ENCODE data around the gene GCC2. TPM values are rescaled to one million over a fixed set of nuclear protein-coding genes. Genes with fewer than 3 reads are reported as not detected.

Gene GCC2
- total and polyA plus RNA-seq, 2 of the 13 experiments (the other 11 are each of a cell fraction or from before 2014, with no cell fraction given) = 17.6 to 22.5 TPM

DNA sequence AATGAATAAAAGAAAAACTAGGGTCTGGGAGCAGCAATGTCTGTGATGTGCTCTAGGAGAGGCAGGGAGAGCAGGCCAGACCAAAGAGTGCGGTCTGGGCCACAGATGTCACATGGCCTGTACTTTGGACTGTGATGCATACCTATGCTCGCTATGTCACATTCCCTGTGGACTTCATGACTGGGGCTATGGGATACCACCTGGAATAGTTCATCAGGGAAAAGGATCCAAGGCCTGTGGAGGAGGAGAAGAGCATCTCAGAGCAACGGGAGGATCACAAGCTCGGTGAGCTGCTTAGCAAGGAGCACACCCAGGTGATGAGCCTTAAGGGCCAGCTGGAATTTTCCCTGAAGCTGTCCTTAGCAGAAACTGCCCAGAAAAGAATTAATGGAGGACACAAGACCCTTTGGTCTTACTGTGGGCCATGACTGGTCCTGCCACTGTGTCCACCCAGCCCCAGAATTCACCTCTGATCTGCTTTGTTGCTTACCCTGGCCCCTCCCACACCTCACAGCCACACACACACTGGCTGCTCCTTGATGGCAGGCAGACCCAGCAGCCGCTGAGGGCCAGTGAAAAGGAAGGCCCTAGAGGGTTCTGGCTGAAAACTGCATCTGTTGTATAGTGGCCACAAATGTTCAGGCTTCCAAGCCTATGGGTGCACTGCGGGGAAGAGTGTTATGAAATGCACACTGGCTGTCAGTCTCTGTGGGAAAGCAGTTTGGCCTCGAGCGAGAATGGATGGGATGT, 25.3 kb upstream of the GCC2 start (continued):
- TF ChIP-seq ZNF644 (CRISPR knock-in tag; IDR thresholded peaks at IDR 0.05; ENCODE audit: low read depth) (peak; percentile 95), EEA1 (CRISPR knock-in tag; IDR thresholded peaks at IDR 0.05; ENCODE audit: borderline replicate concordance) (0 out of 2 replicates have a peak, but pooled peaks have one; percentile 23), ZNF782 (CRISPR knock-in tag; IDR thresholded peaks at IDR 0.05; ENCODE audit: borderline replicate concordance) (peak; percentile 29; the same call in 1 of the 2 replicates), NCOR1 (IDR thresholded peaks at IDR 0.05; ENCODE audit: borderline replicate concordance, low read length) (peak; percentile 92; the same call in 1 of the 2 replicates), WIZ (CRISPR knock-in tag; IDR thresholded peaks at IDR 0.05) (peak; percentile 81; the same call in 1 of the 2 replicates), ZMYM4 (CRISPR knock-in tag; IDR thresholded peaks at IDR 0.05) (peak; percentile 87), SOX5 (CRISPR knock-in tag; IDR thresholded peaks at IDR 0.05; ENCODE audit: borderline replicate concordance) (peak; percentile 54), SOX13 (IDR thresholded peaks at IDR 0.05) (no peak; the same call in 1 of the 2 replicates), SOX13 (CRISPR knock-in tag; conservative IDR thresholded peaks at IDR 0.05 in 1 of 2, IDR thresholded peaks at IDR 0.05 in 1 of 2) (peak in 1 of 2 experiments; percentile 62; a peak in 1 of 4 replicates), BCL6 (CRISPR knock-in tag; IDR thresholded peaks at IDR 0.05) (peak; percentile 28; the same call in 1 of the 2 replicates), ZNF558 (CRISPR knock-in tag; IDR thresholded peaks at IDR 0.05; ENCODE audit: borderline replicate concordance) (peak; percentile 75; the same call in 1 of the 2 replicates), ZBTB7B (CRISPR knock-in tag; IDR thresholded peaks at IDR 0.05) (no peak), ZSCAN29 (CRISPR knock-in tag; conservative IDR thresholded peaks at IDR 0.05) (0 out of 2 replicates have a peak, but pooled peaks have one; percentile 62), CREM (IDR thresholded peaks at IDR 0.05) (0 out of 2 replicates have a peak, but pooled peaks have one; percentile 32), CREM (CRISPR knock-in tag; IDR thresholded peaks at IDR 0.05) (no peak), POLR2AphosphoS5 (IDR thresholded peaks at IDR 0.05; ENCODE audit: low read depth, low read length) (peak; percentile 57), BHLHE40 (IDR thresholded peaks at IDR 0.05; ENCODE audit: low read length) (peak; percentile 67; the same call in 1 of the 2 replicates), SP1 (IDR thresholded peaks at IDR 0.05) (no peak), SP1 (CRISPR knock-in tag; IDR thresholded peaks at IDR 0.05) (no peak), SIX4 (CRISPR knock-in tag; IDR thresholded peaks at IDR 0.05) (no peak), ZBTB38 (CRISPR knock-in tag; IDR thresholded peaks at IDR 0.05) (peak; percentile 17; the same call in 1 of the 2 replicates), ELF3 (CRISPR knock-in tag; IDR thresholded peaks at IDR 0.05) (peak; percentile 47; the same call in 1 of the 2 replicates), POLR2A (IDR thresholded peaks at IDR 0.05; ENCODE audit: insufficient read depth in 1 of 2, low read depth in 2 of 2, low read length in 2 of 2) (peak in 1 of 2 experiments; percentile 17; a peak in 1 of 4 replicates), ZNF264 (CRISPR knock-in tag; IDR thresholded peaks at IDR 0.05) (0 out of 2 replicates have a peak, but pooled peaks have one; percentile 48)
- TF ChIP-seq, protein P1, sequence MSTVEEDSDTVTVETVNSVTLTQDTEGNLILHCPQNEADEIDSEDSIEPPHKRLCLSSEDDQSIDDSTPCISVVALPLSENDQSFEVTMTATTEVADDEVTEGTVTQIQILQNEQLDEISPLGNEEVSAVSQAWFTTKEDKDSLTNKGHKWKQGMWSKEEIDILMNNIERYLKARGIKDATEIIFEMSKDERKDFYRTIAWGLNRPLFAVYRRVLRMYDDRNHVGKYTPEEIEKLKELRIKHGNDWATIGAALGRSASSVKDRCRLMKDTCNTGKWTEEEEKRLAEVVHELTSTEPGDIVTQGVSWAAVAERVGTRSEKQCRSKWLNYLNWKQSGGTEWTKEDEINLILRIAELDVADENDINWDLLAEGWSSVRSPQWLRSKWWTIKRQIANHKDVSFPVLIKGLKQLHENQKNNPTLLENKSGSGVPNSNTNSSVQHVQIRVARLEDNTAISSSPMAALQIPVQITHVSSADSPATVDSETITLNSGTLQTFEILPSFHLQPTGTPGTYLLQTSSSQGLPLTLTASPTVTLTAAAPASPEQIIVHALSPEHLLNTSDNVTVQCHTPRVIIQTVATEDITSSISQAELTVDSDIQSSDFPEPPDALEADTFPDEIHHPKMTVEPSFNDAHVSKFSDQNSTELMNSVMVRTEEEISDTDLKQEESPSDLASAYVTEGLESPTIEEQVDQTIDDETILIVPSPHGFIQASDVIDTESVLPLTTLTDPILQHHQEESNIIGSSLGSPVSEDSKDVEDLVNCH (CRISPR knock-in tag; IDR thresholded peaks at IDR 0.05) = no peak
- TF ChIP-seq, protein P2, sequence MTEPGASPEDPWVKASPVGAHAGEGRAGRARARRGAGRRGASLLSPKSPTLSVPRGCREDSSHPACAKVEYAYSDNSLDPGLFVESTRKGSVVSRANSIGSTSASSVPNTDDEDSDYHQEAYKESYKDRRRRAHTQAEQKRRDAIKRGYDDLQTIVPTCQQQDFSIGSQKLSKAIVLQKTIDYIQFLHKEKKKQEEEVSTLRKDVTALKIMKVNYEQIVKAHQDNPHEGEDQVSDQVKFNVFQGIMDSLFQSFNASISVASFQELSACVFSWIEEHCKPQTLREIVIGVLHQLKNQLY (CRISPR knock-in tag; IDR thresholded peaks at IDR 0.05) = peak; percentile 75; the same call in 1 of the 2 replicates
- TF ChIP-seq, protein P3, sequence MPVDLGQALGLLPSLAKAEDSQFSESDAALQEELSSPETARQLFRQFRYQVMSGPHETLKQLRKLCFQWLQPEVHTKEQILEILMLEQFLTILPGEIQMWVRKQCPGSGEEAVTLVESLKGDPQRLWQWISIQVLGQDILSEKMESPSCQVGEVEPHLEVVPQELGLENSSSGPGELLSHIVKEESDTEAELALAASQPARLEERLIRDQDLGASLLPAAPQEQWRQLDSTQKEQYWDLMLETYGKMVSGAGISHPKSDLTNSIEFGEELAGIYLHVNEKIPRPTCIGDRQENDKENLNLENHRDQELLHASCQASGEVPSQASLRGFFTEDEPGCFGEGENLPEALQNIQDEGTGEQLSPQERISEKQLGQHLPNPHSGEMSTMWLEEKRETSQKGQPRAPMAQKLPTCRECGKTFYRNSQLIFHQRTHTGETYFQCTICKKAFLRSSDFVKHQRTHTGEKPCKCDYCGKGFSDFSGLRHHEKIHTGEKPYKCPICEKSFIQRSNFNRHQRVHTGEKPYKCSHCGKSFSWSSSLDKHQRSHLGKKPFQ (CRISPR knock-in tag; IDR thresholded peaks at IDR 0.05; ENCODE audit: insufficient replicate concordance) = no peak
- TF ChIP-seq, protein P4, sequence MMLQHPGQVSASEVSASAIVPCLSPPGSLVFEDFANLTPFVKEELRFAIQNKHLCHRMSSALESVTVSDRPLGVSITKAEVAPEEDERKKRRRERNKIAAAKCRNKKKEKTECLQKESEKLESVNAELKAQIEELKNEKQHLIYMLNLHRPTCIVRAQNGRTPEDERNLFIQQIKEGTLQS (CRISPR knock-in tag; IDR thresholded peaks at IDR 0.05) = peak; percentile 86
